NCI-H2029 (cell line): ENCODE results near the gene CD72.
"Not testable (repeated sequence)": the region's sequence is repeated elsewhere in the genome, so short reads cannot be mapped to it uniquely, and the experiment has no call there.

Source experiments
- DNase-seq: peaks from one replicate; lab custom pipeline; 2025; lab: John Stamatoyannopoulos, UW

CD72 gene

GRCh38 chr9:35616681-35617459 is 1.3 kb downstream of the CD72 start:
- DNase-seq: no peak

GRCh38 chr9:35615981-35616680 is 2.1 kb downstream of the CD72 start:
- DNase-seq: no peak

- DNase-seq: no peak
Measured at GRCh38 chr9:35612843-35613242, 5.4 kb downstream of the CD72 start.

- DNase-seq: not testable (repeated sequence)
Measured at GRCh38 chr9:35612066-35612465, 6.1 kb downstream of the CD72 start.

- DNase-seq: no peak
Measured at GRCh38 chr9:35611230-35611797, 6.9 kb downstream of the CD72 start.

- DNase-seq: no peak
Measured at GRCh38 chr9:35609820-35610163, 8.4 kb downstream of the CD72 start.

- DNase-seq: no peak
Measured at GRCh38 chr9:35609001-35609819, 9.0 kb downstream of the CD72 start.

- DNase-seq: no peak
Measured at GRCh38 chr9:35608221-35608620, 10.0 kb downstream of the CD72 start.

GRCh38 chr9:35606726-35607125 is 11.5 kb downstream of the CD72 start:
- DNase-seq: no peak

GRCh38 chr9:35606138-35606504 is 12.1 kb downstream of the CD72 start:
- no peak for DNase-seq

- no peak for DNase-seq
Measured at GRCh38 chr9:35605351-35606137, 12.7 kb downstream of the CD72 start.

GRCh38 chr9:35604578-35605350 is 13.4 kb downstream of the CD72 start, which contains the start of gene TESK1:
TESK1 (plus strand) TSS chr9:35605262; CDS start chr9:35605620, 358 bp downstream.
- DNase-seq: peak; percentile 69

GRCh38 chr9:35603986-35604577 is 14.1 kb downstream of the CD72 start:
- DNase-seq: peak; percentile 99

GRCh38 chr9:35603506-35603985 is 14.7 kb downstream of the CD72 start:
- peak; percentile 67 for DNase-seq

- DNase-seq: no peak
Measured at GRCh38 chr9:35599763-35600604, 18.2 kb downstream of the CD72 start.

- no peak for DNase-seq
Measured at GRCh38 chr9:35598866-35599590, 19.2 kb downstream of the CD72 start.

GRCh38 chr9:35596907-35597306 is 21.3 kb downstream of the CD72 start:
- DNase-seq: not testable (repeated sequence)

- DNase-seq: no peak
Measured at GRCh38 chr9:35594471-35594870, 23.7 kb downstream of the CD72 start.

GRCh38 chr9:35593581-35593980 is 24.6 kb downstream of the CD72 start:
- no peak for DNase-seq
